Measurements from ENCODE around the gene GRAMD1B.

Gene GRAMD1B

DNA sequence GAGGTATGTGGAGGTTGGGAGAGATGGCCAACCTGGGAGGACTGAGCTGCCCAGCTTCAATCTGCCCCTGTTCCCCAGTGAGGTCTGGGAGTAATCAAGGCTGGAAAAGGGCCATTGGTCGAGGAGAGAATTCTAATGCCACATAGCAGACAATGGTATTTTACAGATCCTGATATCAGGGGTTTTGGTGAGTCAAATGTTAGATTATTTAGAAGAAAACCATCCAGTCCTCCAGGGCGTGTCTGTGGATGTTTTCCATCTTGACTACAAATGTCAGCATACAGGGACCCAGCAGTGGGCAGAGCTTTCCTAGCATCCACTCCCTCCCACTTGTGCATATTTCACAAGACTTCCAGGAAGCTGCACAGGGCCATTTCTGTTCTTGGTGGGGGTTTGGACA lies 116.4 kb downstream of the GRAMD1B start:
- Mint-ChIP-seq H3K4me1 (peaks cover 29% of the 10 kb centered on the region), H3K4me3 (no peak overlapping the region), H3K36me3 (ENCODE audit: low read depth) (no peaks in the 10 kb centered on the region), H3K9me3 (no peaks in the 10 kb centered on the region), H3K27ac (no peak overlapping the region), H3K27me3 (ENCODE audit: low read depth, poor library complexity) (peaks cover 6% of the 10 kb centered on the region)
- no peak for DNase-seq
- TF ChIP-seq, protein P1, sequence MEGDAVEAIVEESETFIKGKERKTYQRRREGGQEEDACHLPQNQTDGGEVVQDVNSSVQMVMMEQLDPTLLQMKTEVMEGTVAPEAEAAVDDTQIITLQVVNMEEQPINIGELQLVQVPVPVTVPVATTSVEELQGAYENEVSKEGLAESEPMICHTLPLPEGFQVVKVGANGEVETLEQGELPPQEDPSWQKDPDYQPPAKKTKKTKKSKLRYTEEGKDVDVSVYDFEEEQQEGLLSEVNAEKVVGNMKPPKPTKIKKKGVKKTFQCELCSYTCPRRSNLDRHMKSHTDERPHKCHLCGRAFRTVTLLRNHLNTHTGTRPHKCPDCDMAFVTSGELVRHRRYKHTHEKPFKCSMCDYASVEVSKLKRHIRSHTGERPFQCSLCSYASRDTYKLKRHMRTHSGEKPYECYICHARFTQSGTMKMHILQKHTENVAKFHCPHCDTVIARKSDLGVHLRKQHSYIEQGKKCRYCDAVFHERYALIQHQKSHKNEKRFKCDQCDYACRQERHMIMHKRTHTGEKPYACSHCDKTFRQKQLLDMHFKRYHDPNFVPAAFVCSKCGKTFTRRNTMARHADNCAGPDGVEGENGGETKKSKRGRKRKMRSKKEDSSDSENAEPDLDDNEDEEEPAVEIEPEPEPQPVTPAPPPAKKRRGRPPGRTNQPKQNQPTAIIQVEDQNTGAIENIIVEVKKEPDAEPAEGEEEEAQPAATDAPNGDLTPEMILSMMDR (IDR thresholded peaks at IDR 0.05) = no peak

DNA sequence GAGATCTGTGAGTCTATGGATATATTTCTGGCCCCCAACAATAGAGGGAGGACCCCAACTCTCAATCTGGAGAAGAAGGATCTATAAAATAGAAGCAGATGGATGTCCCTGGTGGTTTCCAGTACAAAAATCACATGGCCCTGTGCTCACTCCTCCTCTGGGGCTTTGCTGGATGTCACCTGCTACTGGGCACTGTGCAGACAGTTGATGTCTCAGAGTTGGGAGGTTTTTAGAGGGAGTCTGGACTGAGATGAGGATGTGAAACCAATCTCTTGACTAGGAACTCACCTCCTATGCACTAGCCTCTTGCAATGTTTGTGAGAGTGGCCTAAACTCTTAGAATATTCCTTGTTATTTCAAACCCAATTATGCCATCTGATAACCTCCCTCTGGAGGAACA lies 117.1 kb downstream of the GRAMD1B start:
- H3K36me3 Mint-ChIP-seq (ENCODE audit: low read depth) = no peaks in the 10 kb centered on the region
- TF ChIP-seq, protein P1 (IDR thresholded peaks at IDR 0.05) = no peak
- DNase-seq = no peak
- no peak overlapping the region for H3K4me3 Mint-ChIP-seq
- H3K27ac Mint-ChIP-seq = no peak overlapping the region
- peaks cover 29% of the 10 kb centered on the region for H3K4me1 Mint-ChIP-seq
- H3K9me3 Mint-ChIP-seq = no peaks in the 10 kb centered on the region
- peaks cover 6% of the 10 kb centered on the region for H3K27me3 Mint-ChIP-seq (ENCODE audit: low read depth, poor library complexity)

GRCh38 chr11:123548774-123549173 lies 118.7 kb downstream of the GRAMD1B start:
- Mint-ChIP-seq H3K9me3 (no peaks in the 10 kb centered on the region), H3K27me3 (ENCODE audit: low read depth, poor library complexity) (peaks cover 6% of the 10 kb centered on the region), H3K27ac (peak overlapping the region; percentile 17), H3K36me3 (ENCODE audit: low read depth) (no peaks in the 10 kb centered on the region), H3K4me3 (no peak overlapping the region), H3K4me1 (peaks cover 29% of the 10 kb centered on the region)
- DNase-seq = no peak
- TF ChIP-seq, protein P1 (IDR thresholded peaks at IDR 0.05) = no peak

GRCh38 chr11:123549926-123550917 lies 120.2 kb downstream of the GRAMD1B start:
- H3K4me3 Mint-ChIP-seq = no peak overlapping the region
- no peak overlapping the region for H3K27ac Mint-ChIP-seq
- no peaks in the 10 kb centered on the region for H3K9me3 Mint-ChIP-seq
- H3K36me3 Mint-ChIP-seq (ENCODE audit: low read depth) = no peaks in the 10 kb centered on the region
- TF ChIP-seq, protein P1 (IDR thresholded peaks at IDR 0.05) = no peak
- peaks cover 17% of the 10 kb centered on the region for H3K4me1 Mint-ChIP-seq
- peaks cover 6% of the 10 kb centered on the region for H3K27me3 Mint-ChIP-seq (ENCODE audit: low read depth, poor library complexity)
- DNase-seq = no peak

GRCh38 chr11:123551079-123551478 lies 121.0 kb downstream of the GRAMD1B start:
- Mint-ChIP-seq H3K9me3 (no peaks in the 10 kb centered on the region), H3K4me3 (no peak overlapping the region), H3K27ac (no peak overlapping the region), H3K36me3 (ENCODE audit: low read depth) (no peaks in the 10 kb centered on the region), H3K27me3 (ENCODE audit: low read depth, poor library complexity) (peaks cover 3% of the 10 kb centered on the region), H3K4me1 (peaks cover 17% of the 10 kb centered on the region)
- DNase-seq = no peak
- TF ChIP-seq, protein P1 (IDR thresholded peaks at IDR 0.05) = no peak
